ENCODE results near the gene SNRNP35.
"Not testable (repeated sequence)": the region's sequence is repeated elsewhere in the genome, so short reads cannot be mapped to it uniquely, and the experiment has no call there.

Gene SNRNP35

DNA sequence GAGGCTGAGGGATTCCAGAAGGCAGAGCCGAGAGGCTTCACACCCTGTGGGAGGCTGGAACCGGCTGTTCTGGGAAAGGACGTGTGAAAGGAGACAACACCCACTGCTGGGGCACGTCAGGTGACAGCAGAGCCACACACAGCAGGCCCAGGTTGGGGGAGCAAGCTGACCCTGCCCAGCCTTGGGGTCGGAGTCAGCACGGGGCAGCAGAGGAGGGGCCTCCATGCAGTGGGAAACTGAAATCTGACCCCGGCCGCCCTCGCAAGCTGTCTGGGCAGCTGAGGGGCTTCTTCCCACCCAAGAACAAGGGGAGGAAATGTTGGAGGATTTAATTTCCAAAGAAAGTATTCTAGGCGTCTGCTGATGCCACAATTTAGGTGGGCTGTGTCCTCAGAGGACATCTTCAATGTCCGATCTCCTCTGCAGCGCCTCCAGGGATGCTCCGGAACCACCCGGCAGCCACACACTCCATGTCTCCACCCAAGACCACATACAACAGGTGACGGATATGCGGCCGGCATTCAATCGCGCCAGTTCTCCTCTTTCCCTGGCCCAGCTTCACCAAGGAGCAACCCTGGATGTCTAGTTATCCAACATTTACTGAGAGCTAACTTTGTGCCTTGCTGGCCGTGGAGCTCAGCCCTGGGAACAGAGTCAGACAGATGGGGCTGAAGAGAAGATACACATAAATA is 30.7 kb downstream of the SNRNP35 start:
- TF ChIP-seq, protein P1, sequence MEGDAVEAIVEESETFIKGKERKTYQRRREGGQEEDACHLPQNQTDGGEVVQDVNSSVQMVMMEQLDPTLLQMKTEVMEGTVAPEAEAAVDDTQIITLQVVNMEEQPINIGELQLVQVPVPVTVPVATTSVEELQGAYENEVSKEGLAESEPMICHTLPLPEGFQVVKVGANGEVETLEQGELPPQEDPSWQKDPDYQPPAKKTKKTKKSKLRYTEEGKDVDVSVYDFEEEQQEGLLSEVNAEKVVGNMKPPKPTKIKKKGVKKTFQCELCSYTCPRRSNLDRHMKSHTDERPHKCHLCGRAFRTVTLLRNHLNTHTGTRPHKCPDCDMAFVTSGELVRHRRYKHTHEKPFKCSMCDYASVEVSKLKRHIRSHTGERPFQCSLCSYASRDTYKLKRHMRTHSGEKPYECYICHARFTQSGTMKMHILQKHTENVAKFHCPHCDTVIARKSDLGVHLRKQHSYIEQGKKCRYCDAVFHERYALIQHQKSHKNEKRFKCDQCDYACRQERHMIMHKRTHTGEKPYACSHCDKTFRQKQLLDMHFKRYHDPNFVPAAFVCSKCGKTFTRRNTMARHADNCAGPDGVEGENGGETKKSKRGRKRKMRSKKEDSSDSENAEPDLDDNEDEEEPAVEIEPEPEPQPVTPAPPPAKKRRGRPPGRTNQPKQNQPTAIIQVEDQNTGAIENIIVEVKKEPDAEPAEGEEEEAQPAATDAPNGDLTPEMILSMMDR (IDR thresholded peaks at IDR 0.05), result no peak
- no peak for TF ChIP-seq ZFX (IDR thresholded peaks at IDR 0.05; ENCODE audit: borderline replicate concordance)
- no peak overlapping the region for H3K27ac ChIP-seq

DNA sequence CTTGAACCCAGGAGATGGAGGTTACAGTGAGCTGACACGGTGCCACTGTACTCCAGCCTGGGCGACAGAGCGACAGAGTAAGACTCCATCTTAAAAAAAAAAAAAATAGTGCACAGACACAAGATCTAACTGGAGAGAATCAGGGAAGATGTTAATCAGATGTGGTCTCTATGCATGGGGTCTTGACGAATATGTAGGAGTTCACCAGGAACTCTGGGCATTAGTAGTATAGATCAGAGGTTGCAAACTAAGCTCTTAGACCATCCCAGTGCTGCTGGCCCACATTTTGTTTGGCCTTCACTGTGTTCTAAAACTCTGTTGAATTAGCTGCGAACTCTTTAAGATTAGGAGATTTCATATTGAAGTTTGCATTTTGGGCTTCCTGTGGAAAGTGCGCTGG is 31.6 kb downstream of the SNRNP35 start:
- TF ChIP-seq, protein P1 (IDR thresholded peaks at IDR 0.05), result no peak
- no peak for TF ChIP-seq ZFX (IDR thresholded peaks at IDR 0.05; ENCODE audit: borderline replicate concordance)
- H3K27ac ChIP-seq, result no peak overlapping the region

DNA sequence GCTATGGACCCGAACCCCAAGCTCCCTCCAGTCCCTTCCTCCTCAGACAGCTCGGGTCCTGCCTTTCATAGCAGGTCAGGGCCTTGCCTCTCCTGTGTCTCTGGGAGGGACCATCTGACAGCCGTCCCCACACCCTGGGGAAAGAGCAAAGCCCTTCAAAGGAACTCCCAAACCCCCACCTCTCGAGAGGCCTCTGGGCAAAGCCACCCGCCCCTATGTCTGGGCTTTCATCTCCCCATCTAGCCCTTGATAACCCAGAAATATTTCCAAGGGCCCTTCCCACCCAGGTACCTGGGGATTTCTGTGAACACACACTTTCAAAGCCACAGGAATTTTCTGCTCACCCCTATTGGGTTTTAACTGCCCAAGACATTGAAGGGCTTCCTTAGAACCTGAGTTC is 32.1 kb downstream of the SNRNP35 start:
- H3K27ac ChIP-seq, result no peak overlapping the region
- TF ChIP-seq, protein P1 (IDR thresholded peaks at IDR 0.05), result no peak
- no peak for TF ChIP-seq ZFX (IDR thresholded peaks at IDR 0.05; ENCODE audit: borderline replicate concordance)

DNA sequence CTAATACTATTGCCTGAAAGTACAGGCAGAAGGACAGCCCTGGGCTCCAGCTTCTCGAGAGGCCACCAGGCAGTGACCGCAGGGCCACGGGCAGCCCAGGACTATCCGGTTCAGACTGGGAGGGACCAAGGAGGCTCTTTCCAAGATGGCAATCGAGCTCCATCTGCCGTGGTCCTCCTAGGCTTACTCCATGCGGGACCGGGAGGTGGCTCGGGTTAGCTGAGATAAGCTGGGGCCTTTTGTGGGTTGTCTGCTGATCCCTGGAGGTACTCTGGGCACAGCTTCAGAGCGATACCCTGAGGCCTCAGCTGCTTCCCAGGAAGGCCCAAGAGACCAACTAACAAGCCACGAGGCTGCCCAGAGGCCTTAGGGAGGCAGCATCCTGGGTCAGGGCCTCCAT is 33.1 kb downstream of the SNRNP35 start:
- H3K27ac ChIP-seq, result no peak overlapping the region
- no peak for TF ChIP-seq ZFX (IDR thresholded peaks at IDR 0.05; ENCODE audit: borderline replicate concordance)
- TF ChIP-seq, protein P1 (IDR thresholded peaks at IDR 0.05), result no peak

DNA sequence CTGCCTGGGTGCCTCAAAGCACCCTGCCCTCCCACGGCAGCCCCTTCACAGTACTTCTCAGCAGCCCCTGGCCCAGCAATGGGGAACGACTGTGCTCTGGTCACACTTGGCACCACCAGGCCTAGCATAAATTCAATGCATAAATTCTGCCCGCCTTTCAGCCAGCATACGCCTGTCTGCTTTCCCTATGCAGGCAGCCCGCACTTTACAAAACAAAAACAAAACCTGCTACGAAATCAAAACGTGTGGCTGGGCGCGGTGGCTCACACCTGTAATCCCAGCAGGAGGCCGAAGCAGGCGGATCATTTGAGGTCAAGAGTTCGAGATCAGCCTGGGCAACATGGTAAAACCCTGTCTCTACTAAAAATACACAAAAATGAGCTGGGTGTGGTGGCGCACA is 33.5 kb downstream of the SNRNP35 start:
- TF ChIP-seq ZFX (IDR thresholded peaks at IDR 0.05; ENCODE audit: borderline replicate concordance), result no peak
- TF ChIP-seq, protein P1 (IDR thresholded peaks at IDR 0.05), result no peak
- no peak overlapping the region for H3K27ac ChIP-seq

DNA sequence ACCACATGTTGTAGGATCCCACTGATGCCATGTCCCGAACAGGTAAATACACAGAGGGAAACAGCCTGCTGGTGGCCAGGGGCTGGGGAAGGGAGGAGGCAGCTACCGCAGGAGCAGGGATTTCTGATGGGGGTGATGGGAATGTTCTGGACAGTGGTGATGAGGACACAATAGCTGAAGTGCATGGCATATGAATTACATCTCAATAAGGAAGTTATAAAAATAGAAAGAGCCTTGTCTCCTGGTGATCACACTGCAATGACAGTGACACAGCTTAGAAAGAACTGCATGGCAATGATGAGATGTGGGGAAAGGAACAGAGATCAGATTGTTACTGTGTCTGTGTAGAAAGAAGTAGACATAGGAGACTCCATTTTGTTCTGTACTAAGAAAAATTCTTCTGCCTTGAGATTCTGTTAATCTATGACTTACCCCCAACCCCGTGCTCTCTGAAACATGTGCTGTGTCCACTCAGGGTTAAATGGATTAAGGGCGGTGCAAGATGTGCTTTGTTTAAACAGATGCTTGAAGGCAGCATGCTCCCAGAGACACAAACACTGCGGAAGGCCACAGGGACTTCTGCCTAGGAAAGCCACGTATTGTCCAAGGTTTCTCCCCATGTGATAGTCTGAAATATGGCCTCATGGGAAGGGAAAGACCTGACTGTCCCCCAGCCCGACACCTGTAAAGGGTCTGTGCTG is 34.5 kb downstream of the SNRNP35 start:
- not testable (repeated sequence) for H3K27ac ChIP-seq

DNA sequence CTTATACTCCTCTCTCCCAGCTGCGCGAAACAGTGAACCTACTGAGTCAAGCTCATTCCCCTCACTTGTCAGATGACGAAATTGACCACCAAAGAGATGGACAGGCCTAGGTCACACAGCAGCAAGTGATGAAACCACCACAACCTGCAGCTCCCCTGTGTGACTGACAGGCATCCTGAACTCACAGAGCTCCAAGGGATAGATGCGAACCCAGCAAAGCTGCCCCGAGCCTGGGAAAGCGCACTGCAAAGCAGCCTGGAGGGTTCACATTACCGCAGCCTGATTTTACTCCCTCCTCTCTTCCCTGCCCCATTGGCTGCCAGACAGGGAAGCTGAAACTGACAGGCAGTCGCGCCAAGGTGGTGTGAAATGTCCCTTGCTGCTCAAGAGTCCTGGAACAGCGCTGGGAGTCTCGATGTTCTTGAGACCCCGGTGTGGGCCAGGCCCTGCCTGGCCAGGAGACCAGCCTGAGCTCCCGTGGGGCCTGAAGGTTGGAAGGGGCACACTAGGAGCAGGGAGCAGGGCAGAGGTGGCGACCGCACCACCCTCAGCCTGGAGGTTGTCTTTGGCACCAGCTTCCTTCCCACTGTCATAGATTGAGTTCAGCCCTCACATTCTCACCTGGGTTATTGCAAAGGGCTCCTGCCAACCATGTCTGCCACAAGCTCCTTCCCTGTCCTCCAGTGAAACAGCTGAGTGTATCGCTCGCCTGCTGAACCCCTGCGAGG is 36.3 kb downstream of the SNRNP35 start:
- no peak overlapping the region for H3K27ac ChIP-seq
- no peak for TF ChIP-seq ZFX (IDR thresholded peaks at IDR 0.05; ENCODE audit: borderline replicate concordance)
- TF ChIP-seq, protein P1 (IDR thresholded peaks at IDR 0.05), result no peak
